Measurements from ENCODE around the gene KRTAP10-8.

DNA sequence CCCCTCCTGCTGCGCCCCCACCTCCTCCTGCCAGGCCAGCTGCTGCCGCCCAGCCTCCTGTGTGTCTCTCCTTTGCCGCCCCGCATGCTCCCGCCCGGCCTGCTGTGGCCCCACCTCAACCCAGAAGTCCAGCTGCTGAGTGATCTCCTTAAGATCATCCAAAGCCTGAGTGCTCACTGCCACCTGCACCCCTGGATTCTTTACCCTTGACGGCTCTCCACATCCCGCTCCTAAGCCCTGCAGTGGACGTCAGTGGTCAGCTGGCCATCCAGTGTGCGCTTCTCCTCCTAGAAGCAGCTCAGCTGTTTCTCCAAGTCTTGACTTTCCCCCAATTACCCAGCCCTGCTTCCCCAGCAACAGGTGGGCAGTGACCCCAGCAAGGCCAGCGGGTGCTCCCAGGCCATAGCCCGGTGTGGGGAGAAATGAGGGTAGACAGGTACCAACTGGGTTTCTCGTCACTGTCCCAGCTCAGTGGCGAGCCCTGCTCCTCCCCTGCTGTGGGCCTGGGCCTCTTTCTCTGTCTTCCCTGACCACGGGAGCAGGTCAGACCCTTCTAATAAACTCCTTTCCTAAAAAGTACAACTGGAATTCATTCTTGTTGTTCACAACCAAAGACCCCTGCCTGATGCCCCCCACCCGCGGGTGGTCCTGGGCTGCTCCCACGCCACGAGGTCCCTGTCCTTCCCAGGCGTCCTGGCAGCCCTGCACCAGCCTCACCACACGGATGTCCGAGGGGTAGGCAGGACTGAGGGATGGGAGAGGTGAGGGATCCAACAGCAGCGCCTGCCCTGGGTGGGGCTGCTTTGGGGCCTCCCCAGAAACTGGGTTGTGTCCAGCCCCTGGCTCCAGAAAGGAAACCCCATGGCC, 10.1 kb upstream of the KRTAP10-8 start:
- TF ChIP-seq EZH2 (IDR thresholded peaks at IDR 0.05; ENCODE audit: low read depth, unreplicated experiment) (no peak), POLR2AphosphoS5 (IDR thresholded peaks at IDR 0.05; ENCODE audit: low read depth) (no peak), EZH2phosphoT487 (IDR thresholded peaks at IDR 0.05; ENCODE audit: unreplicated experiment) (no peak), CREB1 (CRISPR knock-in tag; IDR thresholded peaks at IDR 0.05; ENCODE audit: low read depth) (no peak), JUNB (IDR thresholded peaks at IDR 0.05; ENCODE audit: unreplicated experiment) (no peak), ZNF114 (CRISPR knock-in tag; IDR thresholded peaks at IDR 0.05) (no peak), STAT1 (IDR thresholded peaks at IDR 0.05; ENCODE audit: unreplicated experiment) (no peak), ZNF331 (CRISPR knock-in tag; IDR thresholded peaks at IDR 0.05; ENCODE audit: low read depth) (no peak)
- TF ChIP-seq, protein P1, sequence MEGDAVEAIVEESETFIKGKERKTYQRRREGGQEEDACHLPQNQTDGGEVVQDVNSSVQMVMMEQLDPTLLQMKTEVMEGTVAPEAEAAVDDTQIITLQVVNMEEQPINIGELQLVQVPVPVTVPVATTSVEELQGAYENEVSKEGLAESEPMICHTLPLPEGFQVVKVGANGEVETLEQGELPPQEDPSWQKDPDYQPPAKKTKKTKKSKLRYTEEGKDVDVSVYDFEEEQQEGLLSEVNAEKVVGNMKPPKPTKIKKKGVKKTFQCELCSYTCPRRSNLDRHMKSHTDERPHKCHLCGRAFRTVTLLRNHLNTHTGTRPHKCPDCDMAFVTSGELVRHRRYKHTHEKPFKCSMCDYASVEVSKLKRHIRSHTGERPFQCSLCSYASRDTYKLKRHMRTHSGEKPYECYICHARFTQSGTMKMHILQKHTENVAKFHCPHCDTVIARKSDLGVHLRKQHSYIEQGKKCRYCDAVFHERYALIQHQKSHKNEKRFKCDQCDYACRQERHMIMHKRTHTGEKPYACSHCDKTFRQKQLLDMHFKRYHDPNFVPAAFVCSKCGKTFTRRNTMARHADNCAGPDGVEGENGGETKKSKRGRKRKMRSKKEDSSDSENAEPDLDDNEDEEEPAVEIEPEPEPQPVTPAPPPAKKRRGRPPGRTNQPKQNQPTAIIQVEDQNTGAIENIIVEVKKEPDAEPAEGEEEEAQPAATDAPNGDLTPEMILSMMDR (conservative IDR thresholded peaks at IDR 0.05; ENCODE audit: low read depth in 2 of 2): no peak
- TF ChIP-seq, protein P2, sequence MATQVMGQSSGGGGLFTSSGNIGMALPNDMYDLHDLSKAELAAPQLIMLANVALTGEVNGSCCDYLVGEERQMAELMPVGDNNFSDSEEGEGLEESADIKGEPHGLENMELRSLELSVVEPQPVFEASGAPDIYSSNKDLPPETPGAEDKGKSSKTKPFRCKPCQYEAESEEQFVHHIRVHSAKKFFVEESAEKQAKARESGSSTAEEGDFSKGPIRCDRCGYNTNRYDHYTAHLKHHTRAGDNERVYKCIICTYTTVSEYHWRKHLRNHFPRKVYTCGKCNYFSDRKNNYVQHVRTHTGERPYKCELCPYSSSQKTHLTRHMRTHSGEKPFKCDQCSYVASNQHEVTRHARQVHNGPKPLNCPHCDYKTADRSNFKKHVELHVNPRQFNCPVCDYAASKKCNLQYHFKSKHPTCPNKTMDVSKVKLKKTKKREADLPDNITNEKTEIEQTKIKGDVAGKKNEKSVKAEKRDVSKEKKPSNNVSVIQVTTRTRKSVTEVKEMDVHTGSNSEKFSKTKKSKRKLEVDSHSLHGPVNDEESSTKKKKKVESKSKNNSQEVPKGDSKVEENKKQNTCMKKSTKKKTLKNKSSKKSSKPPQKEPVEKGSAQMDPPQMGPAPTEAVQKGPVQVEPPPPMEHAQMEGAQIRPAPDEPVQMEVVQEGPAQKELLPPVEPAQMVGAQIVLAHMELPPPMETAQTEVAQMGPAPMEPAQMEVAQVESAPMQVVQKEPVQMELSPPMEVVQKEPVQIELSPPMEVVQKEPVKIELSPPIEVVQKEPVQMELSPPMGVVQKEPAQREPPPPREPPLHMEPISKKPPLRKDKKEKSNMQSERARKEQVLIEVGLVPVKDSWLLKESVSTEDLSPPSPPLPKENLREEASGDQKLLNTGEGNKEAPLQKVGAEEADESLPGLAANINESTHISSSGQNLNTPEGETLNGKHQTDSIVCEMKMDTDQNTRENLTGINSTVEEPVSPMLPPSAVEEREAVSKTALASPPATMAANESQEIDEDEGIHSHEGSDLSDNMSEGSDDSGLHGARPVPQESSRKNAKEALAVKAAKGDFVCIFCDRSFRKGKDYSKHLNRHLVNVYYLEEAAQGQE (IDR thresholded peaks at IDR 0.05; ENCODE audit: unreplicated experiment): no peak
- TF ChIP-seq, protein P3, sequence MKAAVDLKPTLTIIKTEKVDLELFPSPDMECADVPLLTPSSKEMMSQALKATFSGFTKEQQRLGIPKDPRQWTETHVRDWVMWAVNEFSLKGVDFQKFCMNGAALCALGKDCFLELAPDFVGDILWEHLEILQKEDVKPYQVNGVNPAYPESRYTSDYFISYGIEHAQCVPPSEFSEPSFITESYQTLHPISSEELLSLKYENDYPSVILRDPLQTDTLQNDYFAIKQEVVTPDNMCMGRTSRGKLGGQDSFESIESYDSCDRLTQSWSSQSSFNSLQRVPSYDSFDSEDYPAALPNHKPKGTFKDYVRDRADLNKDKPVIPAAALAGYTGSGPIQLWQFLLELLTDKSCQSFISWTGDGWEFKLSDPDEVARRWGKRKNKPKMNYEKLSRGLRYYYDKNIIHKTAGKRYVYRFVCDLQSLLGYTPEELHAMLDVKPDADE (IDR thresholded peaks at IDR 0.05): no peak
